HTERT RPE-1 (cell line): Measurements from ENCODE around the gene AK1.
"Not testable (repeated sequence)": the region's sequence is repeated elsewhere in the genome, so short reads cannot be mapped to it uniquely, and the experiment has no call there.

Experiments
- in situ Hi-C: fragments of 300-500 bp; cut with MboI; formaldehyde crosslinking; loops from 4 replicates; pipeline ENCODE4 v1.14.3; 2020; ENCODE audit warnings: low sequenced_read_pairs

Gene AK1

GRCh38 chr9:127884976-127885490 is 7.6 kb upstream of the AK1 start:
- in situ Hi-C loops: no loop called here

GRCh38 chr9:127884427-127884911 is 7.0 kb upstream of the AK1 start:
- in situ Hi-C loops: no loop called here

GRCh38 chr9:127883959-127884358 is 6.5 kb upstream of the AK1 start:
- in situ Hi-C loops: no loop called here

- in situ Hi-C loops: not testable (repeated sequence)
Measured at GRCh38 chr9:127881715-127882114, 4.2 kb upstream of the AK1 start.

DNA sequence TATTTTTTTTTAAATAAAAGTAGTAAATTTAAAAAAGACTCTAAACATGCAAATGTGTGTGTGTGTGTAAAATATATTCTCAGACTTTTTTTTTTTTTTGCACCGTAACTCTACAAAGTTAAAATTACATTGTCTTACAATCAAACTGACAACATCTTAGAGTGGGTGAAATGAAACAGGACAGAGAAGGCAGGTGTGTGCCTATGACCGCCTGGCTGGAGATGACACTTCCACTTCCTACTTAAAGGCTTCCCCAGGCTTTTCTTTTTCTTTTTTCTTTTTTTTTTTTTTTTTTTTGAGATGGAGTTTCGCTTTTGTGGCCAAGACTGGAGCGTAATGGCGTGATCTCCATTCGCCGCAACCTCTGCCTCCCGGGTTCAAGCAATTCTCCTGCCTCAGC is 2.7 kb upstream of the AK1 start:
- in situ Hi-C loops: no loop called here

GRCh38 chr9:127878652-127879390 is 1.3 kb upstream of the AK1 start:
- in situ Hi-C loops: no loop called here

DNA sequence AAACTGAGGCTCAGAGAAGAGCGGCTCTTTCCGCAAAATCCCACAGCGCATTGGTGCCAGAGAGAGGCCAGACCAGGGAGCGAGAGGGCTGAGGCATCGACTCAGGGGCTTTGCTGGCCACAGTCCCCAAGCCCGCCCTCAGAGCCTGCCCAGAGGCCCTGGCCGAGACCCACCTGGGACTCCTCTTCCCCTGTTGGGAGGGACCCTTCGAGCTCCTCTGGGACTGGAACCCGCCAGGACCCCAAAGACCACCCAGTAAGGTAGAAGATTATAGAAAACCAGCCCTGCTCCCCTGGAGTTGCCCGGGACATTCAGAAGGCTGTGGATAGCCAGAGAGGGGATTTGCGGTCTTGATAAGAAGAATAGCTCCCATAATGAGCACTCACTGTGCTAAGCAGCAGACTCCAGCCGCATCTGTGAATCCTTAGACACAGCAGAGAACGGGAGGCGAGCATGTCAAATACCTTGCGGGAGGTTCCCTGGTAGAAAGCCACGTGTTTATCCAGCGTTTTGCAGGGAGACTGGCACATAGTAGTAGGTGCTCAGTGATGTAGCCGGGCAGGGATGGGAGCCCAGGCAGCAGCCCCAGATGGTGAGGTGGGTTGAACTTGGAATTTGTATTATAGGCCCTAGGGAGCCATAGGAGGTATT is 651 bp upstream of the AK1 start:
- in situ Hi-C loops: no loop called here

DNA sequence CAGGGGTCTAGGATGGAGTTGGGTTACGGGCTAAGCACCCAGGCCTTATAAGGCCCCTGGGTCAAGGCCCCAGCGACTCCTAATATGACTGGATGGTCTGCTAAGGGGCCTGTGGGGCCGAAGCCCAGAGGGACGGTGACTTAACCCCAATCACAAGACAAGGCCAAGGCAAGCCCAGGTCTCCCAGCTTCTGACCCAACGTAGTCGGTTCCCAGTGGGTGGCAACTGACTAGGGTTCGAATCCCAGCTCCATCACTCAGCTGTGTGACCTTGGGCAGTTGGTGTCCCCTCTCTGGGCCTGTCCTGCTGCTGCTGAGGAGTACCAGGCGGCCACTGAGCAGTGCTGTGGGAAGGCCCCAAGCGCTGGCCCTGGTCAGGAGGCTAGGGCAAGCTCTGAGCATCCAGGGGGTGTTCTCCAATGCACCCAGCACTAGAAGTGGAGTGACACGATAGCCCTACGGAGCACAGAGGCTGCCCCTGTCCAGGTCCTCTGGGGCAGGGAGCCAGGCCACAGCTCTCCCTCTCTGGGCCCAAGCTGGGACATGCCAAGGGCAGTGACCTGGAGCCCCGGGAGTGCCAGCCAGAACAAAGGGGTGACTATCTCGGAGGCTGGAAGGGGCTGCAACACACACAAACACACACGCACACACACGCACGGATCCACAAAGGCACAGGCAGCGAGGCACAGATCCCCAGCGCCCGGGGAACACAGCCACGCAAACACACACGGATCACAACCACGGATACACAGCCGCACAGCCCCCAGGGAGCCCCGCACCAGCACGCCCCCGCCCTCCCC is 512 bp downstream of the AK1 start:
- in situ Hi-C loops: no loop called here

DNA sequence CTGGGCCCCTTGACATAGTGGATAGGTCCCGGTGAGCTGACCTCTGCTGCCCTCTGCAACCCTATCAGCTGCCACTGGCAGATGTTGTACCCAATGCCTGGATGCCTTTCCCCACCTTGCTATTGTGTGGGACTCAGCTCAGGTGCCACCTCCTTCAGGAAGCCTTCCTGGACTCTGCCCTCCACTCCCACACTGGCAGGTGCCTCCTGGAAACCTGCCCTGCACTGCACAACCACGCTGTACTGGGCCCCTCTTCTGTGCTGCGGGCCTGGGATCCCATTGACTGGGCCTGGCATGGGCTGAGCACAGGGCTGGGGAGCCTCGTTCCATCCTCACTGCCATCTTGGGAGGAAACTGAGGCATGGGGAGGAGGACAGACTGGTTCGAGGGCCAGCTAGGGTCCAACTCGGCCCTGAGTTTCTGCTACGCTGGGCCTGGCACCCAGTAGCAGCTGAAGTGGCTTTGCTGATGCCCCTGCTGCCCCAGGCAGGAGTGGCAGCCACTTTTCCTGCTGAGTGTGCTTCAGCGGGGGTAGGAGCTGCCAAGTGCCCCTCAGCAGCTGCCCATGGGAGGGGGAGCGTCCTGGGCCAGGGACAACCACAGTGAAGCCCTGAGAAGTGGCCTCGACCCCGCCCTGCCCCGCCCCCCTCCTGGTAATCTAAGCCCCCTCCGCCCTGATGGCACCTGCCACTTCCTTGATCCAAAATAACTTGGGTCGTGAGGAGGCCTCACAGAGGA is 1.3 kb downstream of the AK1 start:
- in situ Hi-C loops: no loop called here

DNA sequence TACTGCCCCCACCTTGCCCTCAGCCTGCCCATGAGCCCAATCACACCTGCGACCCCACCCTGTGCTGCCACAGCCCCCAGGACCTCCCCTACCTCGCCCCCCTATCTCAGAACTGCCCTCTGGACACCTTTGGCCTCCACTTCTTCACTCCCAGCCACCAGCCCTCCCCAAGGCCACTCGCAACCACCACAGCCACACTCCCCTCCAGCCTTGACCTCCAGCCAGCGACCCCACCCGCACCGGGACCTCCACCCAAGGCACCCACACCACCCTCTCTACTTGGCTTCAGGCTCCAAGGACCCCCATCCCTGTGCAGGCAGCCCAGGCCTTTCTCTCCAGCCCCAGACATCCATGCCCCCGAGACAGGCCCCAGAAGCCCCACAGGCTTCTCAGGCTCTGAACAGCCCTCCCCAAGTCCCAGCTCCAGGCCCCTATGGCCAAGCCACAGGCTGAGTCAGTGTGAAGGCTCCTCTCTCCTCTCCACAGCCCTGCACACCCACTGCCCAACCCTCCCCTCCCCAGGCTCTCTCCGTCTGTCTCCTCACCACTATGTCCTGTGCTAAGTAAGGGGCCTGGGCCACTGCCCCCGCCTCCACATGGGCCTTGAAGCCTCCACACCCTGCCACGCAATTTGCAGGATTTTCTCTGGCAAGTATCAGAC is 2.0 kb downstream of the AK1 start:
- in situ Hi-C loops: no loop called here

GRCh38 chr9:127874301-127875221 is 2.9 kb downstream of the AK1 start:
- in situ Hi-C loops: no loop called here

GRCh38 chr9:127873886-127874285 is 3.6 kb downstream of the AK1 start:
- in situ Hi-C loops: no loop called here

DNA sequence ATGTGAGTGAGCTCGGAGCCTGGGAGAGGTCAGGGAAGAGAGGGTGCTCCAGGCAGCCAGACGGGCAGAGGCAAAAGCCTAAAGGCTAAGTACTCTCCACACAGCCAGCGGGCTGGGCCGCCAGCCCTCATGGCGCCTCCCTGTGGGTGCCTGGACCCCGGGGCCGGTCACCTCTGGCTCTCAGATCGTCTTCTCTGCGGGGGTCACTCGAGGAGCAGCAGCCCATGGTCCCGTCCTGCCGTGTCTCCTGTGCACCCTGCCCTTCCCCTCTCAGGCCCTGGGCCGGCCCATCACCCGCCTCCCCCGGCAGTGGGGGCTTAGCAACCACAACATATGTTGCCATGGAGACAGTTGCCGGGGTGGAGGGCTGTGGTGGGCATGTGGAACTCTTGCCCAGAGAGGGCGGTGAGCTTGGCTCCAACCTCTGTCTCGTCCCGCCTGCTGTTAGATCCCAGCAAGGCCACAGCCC is 4.2 kb downstream of the AK1 start:
- in situ Hi-C loops: no loop called here

DNA sequence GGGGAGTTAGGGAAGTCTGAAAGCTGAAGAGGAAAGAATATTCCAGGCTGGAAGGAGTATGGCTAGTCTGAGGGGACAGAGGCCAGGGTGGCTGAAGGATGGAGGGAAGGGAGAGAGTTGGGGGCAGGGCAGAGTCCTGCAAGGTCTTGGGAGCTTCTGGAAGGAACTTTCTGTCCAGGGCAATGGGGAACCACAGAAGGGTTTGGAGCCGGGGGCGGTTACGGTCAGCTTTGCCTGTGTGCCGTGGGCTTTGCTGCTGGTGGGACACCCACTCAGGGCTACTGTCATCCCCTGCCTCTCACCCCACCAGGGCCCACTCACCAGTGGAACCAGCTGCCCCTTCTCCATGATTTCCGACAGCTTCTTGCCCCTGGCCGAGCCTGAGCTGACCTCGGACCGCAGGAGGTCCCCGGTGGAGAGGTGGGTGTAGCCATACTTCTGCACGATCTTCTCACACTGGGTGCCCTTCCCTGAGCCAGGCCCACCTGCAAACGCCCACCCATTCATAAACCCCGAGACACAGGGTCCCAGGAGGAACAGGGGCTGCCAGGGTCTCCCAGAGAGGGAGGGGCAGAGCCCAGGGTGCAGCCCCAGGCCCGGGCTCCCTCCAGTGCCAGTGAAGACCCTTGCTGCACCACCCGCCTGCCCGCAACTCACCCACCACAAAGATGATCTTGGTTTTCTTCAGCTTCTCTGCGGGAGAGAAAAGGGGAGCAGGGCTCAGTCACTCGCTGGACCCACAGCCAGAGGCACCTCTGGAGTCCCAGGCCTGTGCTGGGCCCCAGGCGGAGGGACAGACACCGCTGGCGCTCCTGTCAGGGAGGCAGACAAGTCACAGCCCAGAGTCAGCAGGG is 4.9 kb downstream of the AK1 start:
- in situ Hi-C loops: no loop called here

DNA sequence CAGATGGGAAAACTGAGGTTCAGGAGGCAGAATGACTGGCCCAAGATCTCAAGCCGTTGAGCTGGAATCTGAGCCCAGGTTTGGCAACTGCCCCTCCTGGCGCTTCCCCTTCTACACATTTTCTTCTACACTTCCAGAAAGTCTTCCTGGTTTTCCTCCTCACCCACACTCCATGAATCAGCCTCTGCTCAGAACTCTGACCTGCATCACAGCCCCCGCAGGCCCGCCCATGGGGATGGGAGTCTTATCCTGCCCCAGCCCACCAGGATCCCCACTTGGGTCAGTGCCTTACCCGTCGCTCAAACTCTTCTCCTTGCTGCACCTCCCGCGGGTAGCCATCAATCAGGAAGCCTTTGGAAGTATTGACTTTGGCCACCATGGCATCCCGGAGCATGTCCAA is 5.9 kb downstream of the AK1 start:
- in situ Hi-C loops: no loop called here

DNA sequence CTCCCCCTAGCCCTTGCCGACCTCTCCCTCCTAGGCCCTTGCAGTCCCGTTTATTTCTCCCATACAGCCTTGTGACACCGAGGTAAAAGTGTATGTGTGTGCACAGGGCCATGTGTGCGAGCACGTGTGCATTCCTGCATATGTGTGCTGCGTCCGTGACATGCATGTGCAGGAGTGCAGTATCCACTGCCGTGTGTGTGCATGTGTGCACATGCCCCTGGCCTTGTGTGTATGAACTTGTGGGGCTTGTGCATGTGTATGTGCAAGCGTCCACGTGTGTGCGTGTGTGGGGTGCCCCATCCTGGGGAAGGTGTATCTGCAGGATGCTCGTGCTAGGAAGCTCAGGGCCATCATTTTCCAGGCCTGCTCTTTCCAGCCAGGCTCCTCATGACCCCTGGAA is 6.6 kb downstream of the AK1 start:
- in situ Hi-C loops: no loop called here

- in situ Hi-C loops: not testable (repeated sequence)
Measured at GRCh38 chr9:127870153-127870491, 7.4 kb downstream of the AK1 start.
